Measurements from ENCODE around the gene DUSP6. TPM values are rescaled to one million over a fixed set of nuclear protein-coding genes. Genes with fewer than 3 reads are reported as not detected.

The DUSP6 gene
- total and polyA plus RNA-seq, 2 of the 8 experiments (the other 6 are each of a cell fraction or from before 2014, with no cell fraction given): 99.3 to 179 TPM

DNA sequence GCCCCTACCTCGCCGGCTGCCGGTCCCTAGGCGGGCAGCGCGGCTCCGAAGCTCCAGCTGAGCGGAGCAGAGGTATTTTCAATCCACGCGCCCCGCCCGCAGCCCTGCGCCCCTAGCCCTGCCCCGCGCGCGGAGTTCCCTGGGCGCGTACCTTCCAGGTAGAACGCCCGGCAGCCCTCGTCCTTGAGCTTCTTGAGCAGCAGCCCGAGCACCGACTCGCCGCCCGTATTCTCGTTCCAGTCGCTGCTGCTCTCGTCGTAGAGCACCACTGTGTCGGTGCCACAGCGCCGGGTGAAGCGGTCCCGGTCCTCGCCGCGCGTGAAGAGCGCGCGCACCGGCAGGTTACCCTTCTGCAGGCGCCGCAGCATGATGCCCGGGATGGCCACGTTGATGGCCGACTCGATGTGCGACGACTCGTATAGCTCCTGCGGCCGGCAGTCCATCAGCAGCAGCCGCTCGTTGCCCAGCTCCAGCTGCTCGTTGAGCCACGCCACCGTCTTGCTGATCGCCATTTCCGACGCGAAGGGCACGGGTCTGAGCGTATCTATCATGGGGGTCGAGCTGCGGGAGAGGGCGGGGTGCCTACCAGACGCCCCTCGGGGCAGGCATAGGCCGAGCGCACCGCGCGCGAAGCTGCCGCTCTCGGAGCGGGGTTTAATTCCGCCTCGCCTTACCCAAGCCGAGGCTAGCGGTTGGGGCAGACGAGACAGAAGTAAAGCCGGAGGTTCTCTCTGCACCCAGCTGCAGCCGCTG lies 636 bp downstream of the DUSP6 start:
- Histone ChIP-seq H2BK120ac (replicated peaks; ENCODE audit: low read depth, low read length) (no peak overlapping the region), H3K79me2 (ENCODE audit: control insufficient read depth in 1 of 2, insufficient read depth in 2 of 2, low read length in 2 of 2) (peaks cover 0 to 41% of the 10 kb centered on the region in 2 experiments; a peak in 3 of 4 replicates), H4K20me1 (replicated peaks in 1 of 2; ENCODE audit: control insufficient read depth in 1 of 2, insufficient read depth in 2 of 2, low read length in 2 of 2) (peaks cover 9 to 15% of the 10 kb centered on the region in 2 experiments), H2BK15ac (ENCODE audit: low read length) (peak overlapping the region; percentile 76; the same call in 1 of the 2 replicates), H3K4me1 (replicated peaks in 1 of 4; ENCODE audit: control insufficient read depth in 3 of 4, insufficient read depth in 4 of 4, low read length in 3 of 4) (peaks cover 15 to 22% (median 19%) of the 10 kb centered on the region in 4 experiments), H2BK20ac (ENCODE audit: low read length) (peak overlapping the region; percentile 54; the same call in 1 of the 2 replicates), H4K5ac (ENCODE audit: insufficient read length, low read depth, low read length) (peak overlapping the region; percentile 25), H2AFZ (ENCODE audit: low read length) (no peak overlapping the region), H3K27ac (ENCODE audit: low read depth, low read length) (peak overlapping the region; percentile 49; the same call in 1 of the 2 replicates), H3K4me2 (ENCODE audit: insufficient read depth in 1 of 2, low read depth in 2 of 2, low read length in 2 of 2) (peak overlapping the region; percentile 80 to 98), H3K9ac (replicated peaks in 1 of 4; ENCODE audit: extremely low read depth in 1 of 4, low read depth in 3 of 4, low read length in 3 of 4) (peak overlapping the region; percentile 43 to 85 (median 72)), H3K27me3 (replicated peaks in 1 of 4; ENCODE audit: control insufficient read depth in 3 of 4, extremely low read depth in 1 of 4, insufficient read depth in 3 of 4, low read length in 3 of 4) (peaks cover 8 to 48% (median 28%) of the 10 kb centered on the region in 4 experiments), H3K56ac (replicated peaks; ENCODE audit: insufficient read length, low read depth, low read length) (peak overlapping the region; percentile 77), H2BK5ac (ENCODE audit: low read depth, low read length) (peak overlapping the region; percentile 93), H3K14ac (ENCODE audit: insufficient read length) (no peak overlapping the region), H3K36me3 (ENCODE audit: control insufficient read depth in 2 of 4, insufficient read depth in 4 of 4, low read length in 3 of 4) (peaks cover 0 to 14% (median 3%) of the 10 kb centered on the region in 4 experiments; a peak in 3 of 8 replicates), H3K9me3 (ENCODE audit: insufficient read depth in 2 of 2, low read depth in 1 of 2, low read length in 1 of 2) (no peaks in the 10 kb centered on the region), H3K23ac (ENCODE audit: insufficient read length) (no peak overlapping the region), H3K4me3 (ENCODE audit: extremely low read depth in 1 of 4, insufficient read depth in 2 of 4, low read depth in 3 of 4, low read length in 4 of 4) (peak overlapping the region; percentile 36 to 85 (median 83)), H3K18ac (ENCODE audit: extremely low read depth, low read length) (peak overlapping the region; percentile 99), H3K4ac (replicated peaks; ENCODE audit: insufficient read length, low read depth, low read length) (peak overlapping the region; percentile 89), H3K23me2 (ENCODE audit: low read depth, low read length) (peaks cover 31% of the 10 kb centered on the region), H2BK12ac (ENCODE audit: low read depth, low read length) (peak overlapping the region; percentile 86; the same call in 1 of the 2 replicates), H2AK5ac (ENCODE audit: low read depth, low read length) (peak overlapping the region; percentile 66; the same call in 1 of the 2 replicates), H3K79me1 (ENCODE audit: low read depth, low read length) (no peaks in the 10 kb centered on the region; the same call in 1 of the 2 replicates), H4K91ac (replicated peaks; ENCODE audit: insufficient read length, low read length) (peak overlapping the region; percentile 82), H4K8ac (ENCODE audit: extremely low read depth, insufficient read depth, low read length) (peak overlapping the region; percentile 74)
- CTCF ChIA-PET (ENCODE audit: partially characterized antibody): interaction anchor here (0.7 to 3.1 kb wide), 6 partner anchors 12 to 358 kb away, joined by 3 to 28 read pairs (median 4); no protein-coding TSS in a partner anchor
- WGBS, 2 experiments (ENCODE audit: extremely low coverage in 1 of 2, insufficient coverage in 1 of 2, insufficient read length in 1 of 2, insufficient replicate concordance in 2 of 2, low coverage in 1 of 2, low lambda C conversion rate in 2 of 2, missing lambda C conversion rate in 1 of 2): 1% methylated on average over 82 of the region's 87 CpGs; no CpG with 5 or more reads in 1 of the 2 experiments
- POLR2A ChIA-PET (ENCODE audit: partially characterized antibody): interaction anchor here (0.7 to 4.8 kb wide), 43 partner anchors 7 to 357 kb away, joined by 3 to 41 read pairs (median 5); partner anchors contain the start of gene ATP2B1
- DNase-seq (ENCODE audit: low read depth in 1 of 2, low spot score in 2 of 2) (peak in 1 of 2 experiments; percentile 67), FAIRE-seq (no peak)
- no peak for TF ChIP-seq CHD2 (IDR thresholded peaks at IDR 0.05; ENCODE audit: low read length)
- TF ChIP-seq BCL11A (IDR thresholded peaks at IDR 0.05; ENCODE audit: low read depth in 2 of 2, low read length in 2 of 2): no peak
- no peak for TF ChIP-seq POLR2A (IDR thresholded peaks at IDR 0.05; ENCODE audit: control extremely low read depth in 1 of 2, low read depth in 2 of 2, low read length in 2 of 2)
- peak; percentile 34; the same call in 1 of the 2 replicates for TF ChIP-seq RBBP5 (IDR thresholded peaks at IDR 0.05; ENCODE audit: borderline replicate concordance, low read depth, low read length)
- peak; percentile 26; the same call in 1 of the 2 replicates for TF ChIP-seq PHF8 (conservative IDR thresholded peaks at IDR 0.05; ENCODE audit: low read depth, low read length)
- peak; percentile 76 for TF ChIP-seq KDM4A (IDR thresholded peaks at IDR 0.05; ENCODE audit: low read depth, low read length, severe bottlenecking)
- TF ChIP-seq RXRA (IDR thresholded peaks at IDR 0.05; ENCODE audit: insufficient read depth, low read depth, low read length): no peak
- TF ChIP-seq CBX5 (IDR thresholded peaks at IDR 0.05; ENCODE audit: low read depth, low read length): no peak
- no peak for TF ChIP-seq HDAC6 (IDR thresholded peaks at IDR 0.05; ENCODE audit: low read depth, low read length)
- TF ChIP-seq RNF2 (IDR thresholded peaks at IDR 0.05; ENCODE audit: borderline replicate concordance, low read depth, low read length, missing control alignments, poor library complexity, severe bottlenecking): peak; percentile 64
- no peak for TF ChIP-seq BRCA1 (IDR thresholded peaks at IDR 0.05; ENCODE audit: low read depth, low read length)
